T47D (cell line): ENCODE data around the gene ZFAND2B.

ENCODE experiments used
- DNase-seq, 2 experiments: peaks; one replicate each; pipeline versions ENCODE4 v3.0.0 to v3.0.0-alpha.2; 2011 to 2012; ENCODE audit warnings: low read depth in 1 of 2, low spot score in 1 of 2
- JUND ChIP-seq: IDR thresholded peaks from 2 replicates; pipeline ENCODE4 v1.6.1; 2012; ENCODE audit warnings: low read depth
- in situ Hi-C: cut with HindIII; loops from 2 replicates; pipeline ENCODE4 v1.10.0; 2016; ENCODE audit warnings: low sequenced_read_pairs, low pct_unique_long_range_greater_than_20kb

ZFAND2B gene

DNA sequence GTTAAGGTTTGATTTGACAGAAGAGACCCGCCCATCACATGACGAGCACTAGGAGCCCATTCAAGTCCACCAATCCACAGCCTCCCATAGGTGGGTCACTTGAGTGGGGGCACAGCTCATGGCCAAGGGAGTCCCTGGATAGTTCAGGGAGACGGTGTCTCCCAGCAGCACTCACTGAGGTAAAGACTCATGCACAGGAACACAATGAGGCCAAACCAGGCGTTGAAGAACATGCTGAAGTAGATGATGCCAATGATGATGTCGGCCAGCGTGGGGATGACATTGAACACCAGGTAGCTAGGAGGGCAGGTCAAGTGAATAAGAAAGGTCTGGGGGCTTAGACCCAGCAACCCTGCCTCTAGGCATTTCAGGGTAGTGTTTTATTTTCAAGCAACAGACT lies 8.2 kb downstream of the ZFAND2B start:
- TF ChIP-seq JUND: no peak
- in situ Hi-C loops: no loop called here
- no peak for DNase-seq

DNA sequence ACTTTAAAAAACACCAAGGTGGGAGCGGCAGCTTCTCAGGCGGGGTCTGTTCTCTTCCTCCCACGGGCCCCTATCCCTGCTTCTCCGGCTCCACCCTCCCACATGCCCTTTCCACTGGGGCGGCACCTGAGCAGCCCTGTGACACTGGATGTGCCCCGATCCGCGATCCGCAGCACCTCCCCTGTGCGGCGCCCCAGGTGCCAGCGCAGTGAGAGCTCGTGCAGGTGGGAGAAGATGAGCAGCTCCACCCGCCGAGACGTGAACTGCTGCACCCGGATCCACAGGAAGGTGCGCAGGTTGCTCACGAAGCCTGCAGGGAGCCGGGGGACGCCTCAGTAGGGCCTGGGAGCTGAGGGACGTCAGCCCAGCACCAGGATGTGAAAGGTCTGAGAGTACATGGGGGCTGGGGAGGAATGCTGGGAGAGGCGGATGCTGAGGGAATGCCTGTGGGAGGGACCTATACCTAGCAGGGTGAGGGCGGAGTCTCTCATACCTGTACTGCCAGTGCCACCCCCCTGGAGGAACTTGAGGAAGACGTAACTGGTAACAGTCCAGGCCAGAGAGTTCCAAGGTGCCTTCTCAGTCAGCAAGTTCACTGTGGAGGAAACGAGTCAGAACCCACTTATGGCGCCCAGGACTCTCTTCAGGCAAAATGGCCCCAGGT lies 9.4 kb downstream of the ZFAND2B start:
- in situ Hi-C loops: no loop called here
- no peak for TF ChIP-seq JUND
- no peak for DNase-seq

DNA sequence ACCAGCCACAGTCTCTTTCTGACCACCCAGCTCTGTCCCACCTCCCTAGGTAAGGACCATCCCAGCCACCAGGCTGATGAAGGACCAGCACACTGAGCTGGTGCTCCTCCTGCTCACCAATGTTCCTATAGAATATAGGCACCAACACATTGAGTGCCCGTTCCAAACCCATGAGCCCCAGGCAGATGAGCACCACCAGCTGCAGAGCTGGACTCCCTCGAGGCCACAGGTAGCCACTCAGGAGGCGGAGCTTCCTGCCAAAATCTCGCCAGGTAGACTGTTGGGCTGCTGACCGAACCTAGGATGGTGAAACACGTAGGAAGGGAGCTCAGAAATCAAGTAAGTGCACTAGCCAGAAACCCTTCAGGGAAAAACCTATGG lies 9.9 kb downstream of the ZFAND2B start:
- in situ Hi-C loops: no loop called here
- DNase-seq: no peak
- no peak for TF ChIP-seq JUND

DNA sequence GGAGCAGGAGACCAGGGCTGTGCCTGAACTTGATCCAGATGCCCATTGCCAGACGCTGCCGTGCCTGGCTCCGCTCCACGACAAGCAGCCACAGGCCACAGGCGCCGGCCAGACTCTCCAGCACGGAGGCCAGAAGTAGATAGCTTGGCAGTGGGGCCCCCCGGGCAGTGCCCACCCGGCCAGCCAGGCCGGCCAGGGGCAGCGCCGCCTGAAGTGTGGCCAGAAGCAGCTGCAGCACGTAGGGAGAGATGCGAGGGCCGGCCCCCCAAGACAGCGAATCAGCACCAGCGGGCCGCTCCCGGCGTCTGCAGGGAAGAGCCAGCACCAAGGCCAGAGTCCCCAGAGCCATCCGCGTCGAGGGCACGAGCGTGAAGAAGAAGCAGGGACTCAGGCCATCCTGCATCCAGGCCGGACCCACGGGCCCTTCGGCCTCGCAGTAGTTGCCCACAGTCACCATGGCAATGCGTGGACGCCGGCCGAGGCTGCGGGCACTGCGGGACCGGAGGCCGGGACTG lies 11.7 kb downstream of the ZFAND2B start:
- peak in 1 of 2 experiments; percentile 76 for DNase-seq
- in situ Hi-C loops: no loop called here
- TF ChIP-seq JUND: no peak

DNA sequence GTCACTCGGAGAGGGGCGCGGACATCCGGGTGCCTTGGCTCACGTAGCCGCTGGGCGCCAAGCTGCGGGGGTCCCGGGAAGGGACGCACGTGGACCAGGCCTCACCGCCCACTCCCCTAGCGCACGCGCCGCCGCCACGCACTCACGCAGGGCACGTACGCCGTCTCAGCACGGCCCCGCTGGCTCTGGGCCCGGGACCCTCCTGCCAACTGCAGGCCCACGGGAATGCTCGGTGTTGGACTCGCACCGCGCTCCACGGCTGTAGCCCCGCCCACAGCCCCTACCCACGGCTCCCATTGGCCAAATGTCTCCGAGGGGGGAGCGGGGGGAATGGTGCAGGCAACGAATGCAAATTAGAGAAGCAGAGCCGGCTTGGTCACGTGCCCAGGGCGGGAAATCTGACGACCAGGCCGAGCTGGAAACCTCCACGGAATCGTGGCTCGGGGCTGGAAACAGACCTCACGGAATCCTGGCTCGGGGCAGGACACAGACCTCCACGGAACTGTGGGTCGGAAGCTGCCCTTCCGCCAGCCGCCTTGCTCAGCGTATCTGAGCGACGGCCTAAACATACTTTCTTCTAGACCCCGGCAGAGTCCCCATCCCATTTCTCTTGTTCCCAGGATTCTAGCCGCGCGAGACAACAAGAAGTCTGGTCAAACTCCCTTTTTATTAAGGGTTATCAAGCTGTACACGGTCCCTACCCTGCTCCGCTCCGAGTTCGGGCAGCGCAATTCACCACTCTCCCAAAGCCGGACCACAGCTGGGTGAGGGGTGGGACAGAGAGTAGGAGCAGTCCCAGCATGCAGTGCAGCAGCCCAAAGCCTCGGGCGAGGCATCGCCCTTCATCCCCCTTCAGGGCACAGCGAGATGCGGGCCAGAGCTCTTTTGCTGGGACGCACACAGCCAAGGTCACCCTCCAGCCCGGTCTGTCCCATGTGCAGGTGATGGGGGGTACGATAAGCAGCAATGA lies 12.4 kb downstream of the ZFAND2B start, which contains the start of gene ABCB6:
ABCB6 (minus strand) TSS at position 227 of the 970 bp plus-strand sequence. CDS start 285 bp downstream, outside the sequence.
- TF ChIP-seq JUND: no peak
- in situ Hi-C loops: no loop called here
- peak; percentile 87 to 94 for DNase-seq

DNA sequence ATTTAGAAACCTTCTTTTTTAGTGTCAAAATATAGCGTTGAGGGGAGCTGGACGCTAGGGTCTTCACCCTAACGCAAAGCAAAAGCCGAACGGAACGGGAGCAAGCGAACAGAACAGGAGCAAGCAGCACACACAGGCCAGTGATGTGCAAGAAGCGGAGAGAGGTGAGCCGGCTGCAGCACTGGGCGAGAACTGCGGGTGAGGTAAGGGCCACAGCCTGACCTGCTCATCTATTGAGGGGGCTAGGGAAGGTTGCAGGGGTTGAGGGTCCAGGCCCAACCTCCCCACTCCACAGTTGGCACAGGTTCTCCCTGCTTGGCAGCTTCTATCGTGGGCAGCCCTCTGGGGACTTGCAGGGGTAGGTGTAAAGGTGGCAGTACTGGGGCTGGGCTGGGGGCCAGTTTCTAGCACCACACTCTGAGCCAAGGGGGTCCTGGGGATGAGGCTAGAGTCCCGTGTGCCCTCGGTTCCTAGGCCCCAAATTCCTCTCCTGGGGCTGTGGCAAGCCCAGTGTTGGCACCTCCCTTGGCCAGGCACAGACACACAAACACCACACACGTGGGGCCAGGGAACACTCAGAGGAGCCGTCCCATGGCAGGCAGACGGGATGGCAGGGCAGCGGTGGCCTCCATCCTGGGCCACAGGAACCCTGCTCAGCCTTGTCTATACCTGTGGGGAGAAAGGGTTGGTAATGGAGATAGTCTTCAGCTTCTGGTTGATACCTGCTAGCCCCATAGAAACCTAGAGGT lies 13.4 kb downstream of the ZFAND2B start:
- no peak for DNase-seq
- TF ChIP-seq JUND: no peak
- in situ Hi-C loops: no loop called here

DNA sequence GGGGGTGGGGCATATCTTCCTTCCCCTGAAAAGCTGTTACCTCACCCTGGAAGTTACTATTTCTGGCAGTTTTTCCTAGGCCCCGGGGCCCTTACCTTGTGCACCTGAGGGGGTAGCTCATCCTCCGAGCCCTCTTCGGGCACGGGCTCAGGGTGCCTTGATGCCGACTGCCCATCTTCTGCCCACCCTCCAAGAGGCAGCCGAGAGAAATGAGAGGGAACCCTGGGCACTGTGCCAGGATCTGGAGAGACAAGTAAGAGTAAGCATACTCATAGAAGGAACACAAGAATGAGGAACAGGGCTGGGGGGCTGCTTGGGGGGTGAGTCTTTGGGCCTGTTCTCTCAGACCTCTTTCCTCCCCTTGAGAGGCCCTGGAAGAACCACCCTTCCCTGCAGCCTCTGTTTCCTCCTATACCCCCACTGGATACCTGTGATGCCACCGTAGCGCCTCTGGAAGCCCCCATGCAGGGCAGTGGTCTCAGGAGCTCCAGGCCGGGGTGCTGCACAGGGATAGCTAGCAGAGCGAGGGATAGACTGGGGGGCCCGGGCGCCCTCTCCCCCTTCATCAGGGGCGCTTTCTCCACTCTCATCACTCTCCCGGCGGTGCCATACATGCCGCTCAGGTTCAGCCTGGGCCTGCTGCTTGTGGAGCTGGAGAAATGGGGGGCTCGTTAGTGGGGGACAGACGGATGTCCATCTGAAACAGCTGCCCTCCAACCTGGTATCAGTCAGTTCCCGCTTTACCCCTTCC lies 14.2 kb downstream of the ZFAND2B start:
- in situ Hi-C loops: no loop called here
- no peak for TF ChIP-seq JUND
- DNase-seq: no peak

DNA sequence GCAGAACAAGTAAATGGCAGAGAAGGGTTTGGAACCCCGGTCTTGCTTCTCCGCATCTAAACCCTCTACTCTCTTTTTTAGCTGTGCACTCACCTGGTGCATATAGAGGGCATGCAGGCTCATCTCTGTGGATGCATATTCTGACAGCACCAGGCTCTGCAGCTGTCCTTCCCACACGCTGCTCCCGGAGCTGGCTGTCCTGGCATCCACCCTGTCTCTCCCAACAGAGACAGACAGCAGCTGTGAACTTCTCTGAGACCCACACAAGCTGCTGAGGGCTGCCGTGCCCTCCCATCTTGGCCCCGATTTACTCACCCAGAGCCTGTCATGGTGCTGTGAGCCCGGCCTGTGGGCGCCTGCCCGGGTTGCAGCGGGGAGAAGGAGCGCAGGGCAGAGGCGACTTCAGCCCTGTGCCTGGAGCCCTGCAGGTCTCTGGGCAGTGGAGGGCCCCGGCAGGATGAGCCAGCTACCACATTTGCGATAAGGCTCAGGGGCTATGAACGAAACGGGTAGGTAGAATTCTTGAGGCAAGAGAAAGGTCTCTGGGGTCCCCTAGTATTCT lies 15.5 kb downstream of the ZFAND2B start:
- no peak for DNase-seq
- in situ Hi-C loops: no loop called here

DNA sequence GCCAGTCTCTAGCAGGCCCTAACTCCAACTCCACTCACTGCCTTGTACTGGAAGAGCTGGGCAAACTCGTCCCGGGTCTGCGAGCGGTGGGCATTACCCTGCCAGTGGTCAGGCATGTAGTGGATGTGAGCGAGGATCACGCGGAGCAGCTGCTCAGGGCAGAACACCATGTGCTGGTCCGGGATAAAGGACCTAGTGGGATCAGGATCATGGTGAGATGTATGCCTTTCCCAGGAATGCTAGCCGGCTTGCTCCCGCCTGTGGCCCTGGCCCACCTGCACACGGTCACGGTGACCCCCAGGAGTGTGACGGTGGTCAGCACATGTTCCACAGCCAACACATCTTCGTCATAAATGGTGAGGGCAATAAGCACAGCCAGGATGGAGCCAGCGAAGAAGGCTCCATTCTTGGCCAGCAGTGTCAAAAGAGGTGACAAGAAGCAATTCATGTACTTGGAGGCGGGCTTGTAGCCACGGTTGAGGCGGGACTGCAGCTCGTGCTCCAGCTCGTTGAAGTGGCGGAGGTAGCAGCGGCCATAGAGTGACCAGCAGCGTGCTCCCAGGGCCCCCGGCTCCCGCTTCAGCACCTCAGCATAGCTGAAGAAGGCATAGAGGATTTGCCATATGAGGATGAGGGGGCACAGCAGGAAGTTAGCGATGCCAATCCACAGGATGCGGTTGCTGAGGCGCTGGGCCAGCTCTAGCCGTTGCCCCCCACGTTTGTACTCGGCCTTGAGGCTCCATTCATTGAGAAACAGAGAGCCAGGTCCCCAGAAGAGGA lies 17.4 kb downstream of the ZFAND2B start:
- no peak for TF ChIP-seq JUND
- no peak for DNase-seq
- in situ Hi-C loops: no loop called here

More for the DNA sequence above, 15.5 kb downstream of the ZFAND2B start:
- no peak for TF ChIP-seq JUND

DNA sequence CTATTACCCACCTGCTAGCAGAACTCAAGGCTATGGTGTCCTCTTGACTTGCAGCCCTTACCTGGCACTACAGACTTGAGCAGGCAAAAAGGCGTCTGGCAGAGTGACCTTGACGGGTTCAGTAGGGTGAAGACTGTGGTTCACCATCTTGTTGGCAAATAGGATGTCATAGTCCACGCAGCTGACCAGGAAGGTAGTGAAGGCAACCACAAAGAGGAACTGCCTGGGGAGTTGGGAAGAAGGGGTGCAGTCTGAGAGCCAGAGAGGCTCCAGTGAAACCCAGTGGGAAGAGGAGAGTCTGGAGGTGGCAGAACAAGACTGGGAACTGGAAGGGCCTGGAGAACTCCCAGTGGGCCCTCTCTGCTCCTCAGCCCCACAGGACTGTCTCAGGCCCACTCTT lies 18.8 kb downstream of the ZFAND2B start:
- DNase-seq: no peak
- no peak for TF ChIP-seq JUND
- in situ Hi-C loops: no loop called here
